ENCODE data around the gene CHRNA3.
"Not testable (repeated sequence)": the region's sequence is repeated elsewhere in the genome, so short reads cannot be mapped to it uniquely, and the experiment has no call there.

Gene CHRNA3

DNA sequence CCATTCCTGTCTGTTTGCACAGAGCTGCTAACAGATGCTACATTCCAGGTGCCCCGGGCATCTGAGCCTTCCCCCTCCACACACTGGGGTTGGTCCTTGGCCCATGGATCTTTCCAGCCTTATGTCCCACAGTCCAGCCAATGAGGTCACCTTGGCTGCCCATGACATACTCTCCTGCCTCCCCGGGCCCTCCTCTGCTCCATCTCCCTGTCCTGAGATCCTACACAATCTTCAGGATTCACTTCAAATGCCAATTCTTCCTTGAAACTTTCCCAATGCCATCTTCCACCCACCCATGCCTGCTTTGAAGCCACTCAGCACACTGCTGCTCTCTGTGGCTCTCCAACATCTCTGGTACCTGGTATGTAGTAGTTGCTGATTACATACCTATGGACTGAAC is 4.3 kb downstream of the CHRNA3 start:
- DNase-seq: no peak

DNA sequence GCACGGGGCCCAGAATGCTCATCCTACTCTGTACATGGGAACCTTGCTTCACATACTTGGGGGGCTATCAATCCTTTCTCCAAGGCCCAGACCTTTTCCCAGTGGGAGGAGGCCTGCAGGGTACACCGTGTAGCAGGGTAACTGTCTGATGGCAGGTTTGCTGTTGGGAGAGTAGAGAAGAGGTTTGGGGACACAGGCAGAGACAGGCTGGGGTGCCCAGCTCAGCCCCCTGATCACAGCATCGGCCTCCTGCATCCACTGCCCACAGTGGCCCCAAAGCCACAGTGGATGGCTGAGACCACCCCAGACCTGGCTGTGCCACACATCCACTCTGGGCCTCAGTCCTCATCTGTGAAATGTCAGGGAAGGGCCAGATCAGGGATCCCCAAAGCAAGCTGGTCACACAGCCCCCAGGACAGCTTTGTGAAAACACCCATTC is 5.6 kb downstream of the CHRNA3 start:
- no peak for DNase-seq

DNA sequence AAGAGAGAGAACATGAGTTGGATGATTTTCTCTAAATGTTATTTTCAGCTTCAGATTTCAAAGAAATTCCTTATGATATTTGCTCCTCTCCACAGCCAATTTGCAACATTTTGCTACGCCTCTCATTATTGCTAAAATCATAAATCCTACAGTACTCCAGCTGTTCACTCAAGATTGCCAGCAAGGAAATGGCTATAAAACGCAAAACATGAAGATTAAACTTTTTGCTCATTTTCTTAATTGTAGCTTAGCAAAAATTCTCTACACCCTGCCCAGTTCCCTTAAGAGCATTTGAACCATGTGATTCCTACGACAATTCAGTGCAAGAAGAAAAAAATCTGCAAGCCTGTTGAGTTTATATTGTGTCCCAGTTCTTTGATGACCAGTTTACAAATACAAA is 6.8 kb downstream of the CHRNA3 start:
- no peak for DNase-seq

DNA sequence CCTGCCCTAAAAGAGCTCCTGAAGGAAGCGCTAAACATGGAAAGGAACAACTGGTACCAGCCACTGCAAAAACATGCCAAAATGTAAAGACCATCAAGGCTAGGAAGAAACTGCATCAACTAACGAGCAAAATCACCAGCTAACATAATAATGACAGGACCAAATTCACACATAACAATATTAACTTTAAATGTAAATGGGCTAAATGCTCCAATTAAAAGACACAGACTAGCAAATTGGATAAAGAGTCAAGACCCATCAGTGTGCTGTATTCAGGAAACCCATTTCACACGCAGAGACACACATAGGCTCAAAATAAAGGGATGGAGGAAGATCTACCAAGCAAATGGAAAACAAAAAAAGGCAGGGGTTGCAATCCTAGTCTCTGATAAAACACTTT is 11.2 kb downstream of the CHRNA3 start:
- DNase-seq: not testable (repeated sequence)

DNA sequence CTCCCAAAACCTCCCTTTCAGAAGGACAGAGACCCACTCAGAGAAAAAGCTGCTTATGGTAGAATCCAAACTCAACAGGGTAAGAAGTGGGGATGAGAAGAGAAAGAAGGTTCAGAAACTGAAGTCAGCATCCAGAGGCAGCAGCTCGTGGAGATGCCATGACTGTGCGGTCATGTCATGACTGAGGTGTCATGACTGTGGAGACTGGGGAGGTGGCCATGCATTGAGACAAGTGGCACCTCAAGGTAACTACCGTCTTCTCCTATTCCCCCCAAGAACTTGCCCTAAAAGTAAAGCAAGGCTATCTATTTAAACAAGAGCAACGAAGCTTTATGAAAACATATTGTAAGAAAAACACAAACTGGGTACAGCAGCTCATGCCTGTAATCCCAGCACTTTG is 15.1 kb downstream of the CHRNA3 start:
- no peak for DNase-seq

DNA sequence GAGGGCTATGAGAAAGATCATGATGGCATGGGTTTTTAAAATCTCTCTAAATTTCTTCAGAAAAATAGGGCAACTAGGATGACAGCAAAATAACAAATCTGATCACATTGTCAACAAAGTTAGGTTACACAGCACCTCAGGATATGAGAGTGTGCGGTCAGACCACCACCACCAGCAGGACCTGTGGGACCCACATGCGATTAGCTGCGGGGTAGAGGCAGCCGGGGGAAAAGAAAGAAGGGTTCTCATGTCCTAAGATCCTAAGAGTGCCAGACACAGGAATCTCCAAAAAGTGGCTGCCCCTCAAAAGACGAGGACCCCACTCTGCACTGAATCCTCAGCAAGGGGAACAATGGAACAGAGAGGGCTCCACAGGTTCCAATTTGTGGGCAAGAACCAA is 15.6 kb downstream of the CHRNA3 start:
- no peak for DNase-seq

DNA sequence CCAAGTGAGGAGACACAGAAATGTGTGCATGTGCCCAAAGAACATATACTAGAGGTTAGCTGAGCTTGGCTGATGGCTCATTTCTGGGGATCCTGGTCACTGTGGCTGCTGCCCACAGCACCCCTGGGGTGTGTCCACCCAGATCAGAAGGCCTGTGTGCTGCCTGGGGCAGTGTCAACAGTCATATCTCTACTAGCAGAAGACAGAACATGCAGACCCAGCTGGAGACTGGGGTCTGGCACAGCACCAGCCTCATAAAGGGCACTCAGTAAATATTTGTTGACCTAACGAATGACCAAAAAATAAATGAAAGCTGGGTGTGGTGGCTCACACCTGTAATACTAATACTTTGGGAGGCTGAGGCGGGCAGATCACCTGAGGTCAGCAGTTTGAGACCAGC is 16.4 kb downstream of the CHRNA3 start:
- DNase-seq: no peak

DNA sequence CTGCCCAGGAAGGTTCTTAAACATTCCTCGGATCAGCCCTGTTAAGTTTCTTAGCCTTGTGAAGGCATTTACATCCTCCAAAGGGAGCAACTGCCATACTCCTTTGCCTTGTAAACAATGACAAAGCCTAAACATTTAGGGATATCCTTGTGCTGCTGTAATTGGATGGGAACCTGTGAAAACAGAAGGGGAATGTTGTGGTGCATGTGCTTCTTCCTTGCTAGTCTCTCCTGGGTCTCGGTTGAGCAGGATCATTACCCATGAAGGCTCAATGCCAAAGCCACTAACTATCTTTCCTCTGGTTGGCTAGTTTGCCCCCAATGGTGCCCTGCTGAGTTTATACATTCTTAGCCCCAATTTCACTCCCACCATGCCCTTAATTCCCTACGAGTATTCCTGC is 17.3 kb downstream of the CHRNA3 start:
- no peak for DNase-seq

DNA sequence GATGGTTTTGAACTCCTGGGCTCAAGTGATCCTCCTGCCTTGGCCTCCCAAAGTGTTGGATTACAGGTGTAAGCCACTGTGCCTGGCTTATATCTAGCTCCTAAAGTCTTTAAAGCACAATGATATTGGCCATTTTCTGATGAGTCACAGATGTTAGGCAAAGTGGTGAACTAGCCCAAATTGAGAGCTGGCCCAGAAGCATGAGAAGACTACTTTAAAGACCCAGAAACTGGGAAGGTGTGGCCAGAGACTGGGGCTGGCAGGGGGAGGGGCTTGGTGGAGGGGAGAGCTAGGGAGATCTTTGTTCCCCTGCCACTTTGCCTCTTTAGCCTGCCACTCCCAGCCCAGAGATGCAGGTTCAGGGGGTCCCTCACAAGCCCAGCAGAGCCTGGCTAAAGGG is 21.6 kb downstream of the CHRNA3 start:
- no peak for DNase-seq

DNA sequence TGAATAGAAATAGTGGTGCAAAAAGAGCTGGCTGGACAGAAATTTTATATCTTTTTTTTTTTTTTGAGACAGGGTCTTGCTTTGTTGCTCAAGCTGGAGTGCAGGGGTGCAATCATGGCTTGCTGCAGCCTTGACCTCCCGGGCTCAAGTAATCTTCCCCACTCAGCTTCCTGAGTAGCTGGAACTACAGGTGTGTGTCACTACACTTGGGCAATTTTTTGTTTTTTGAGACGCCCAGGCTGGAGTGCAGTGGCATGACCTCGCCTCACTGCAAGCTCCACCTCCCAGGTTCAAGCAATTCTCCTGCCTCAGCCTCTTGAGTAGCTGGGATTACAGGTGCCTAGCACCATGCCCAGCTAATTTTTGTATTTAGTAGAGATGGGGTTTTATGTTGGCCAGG is 22.4 kb downstream of the CHRNA3 start:
- DNase-seq: no peak

DNA sequence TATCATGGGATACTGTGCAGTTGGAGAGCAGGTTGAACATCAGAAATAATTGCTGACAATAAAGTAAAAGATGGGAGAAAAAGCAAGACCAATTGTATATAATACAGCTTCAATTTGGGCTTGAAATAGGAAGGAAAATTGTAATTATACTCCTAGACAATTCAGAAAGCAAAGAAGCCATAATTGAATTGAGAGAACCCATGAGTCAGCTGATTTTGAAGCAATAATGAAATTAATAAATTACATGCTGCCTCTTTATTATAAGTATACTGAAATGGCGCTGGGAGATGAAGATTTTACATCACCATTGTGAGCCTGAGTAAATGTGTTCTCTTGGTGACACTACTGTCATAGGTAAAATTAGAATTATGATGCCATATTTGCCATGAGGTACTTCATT is 23.2 kb downstream of the CHRNA3 start:
- DNase-seq: no peak

DNA sequence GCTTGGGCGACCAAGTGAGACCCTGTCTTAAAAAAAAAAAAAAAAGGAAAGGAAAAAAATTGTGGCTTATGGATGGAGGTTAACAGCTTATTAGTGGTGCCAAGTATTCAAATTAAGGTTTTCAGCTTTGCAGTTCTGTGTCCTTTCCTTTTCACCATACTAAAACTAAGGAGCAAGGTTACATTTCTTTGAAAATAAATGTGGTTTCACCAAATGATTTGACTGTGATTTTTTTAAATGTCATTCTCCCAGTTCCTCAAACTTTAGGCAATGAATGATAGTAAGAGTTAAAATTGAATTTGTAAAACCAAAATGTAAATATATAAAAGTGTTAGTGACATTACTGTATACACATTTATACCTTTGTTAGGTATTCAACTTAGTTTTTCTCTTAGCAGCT is 45.9 kb downstream of the CHRNA3 start:
- no peak for DNase-seq

DNA sequence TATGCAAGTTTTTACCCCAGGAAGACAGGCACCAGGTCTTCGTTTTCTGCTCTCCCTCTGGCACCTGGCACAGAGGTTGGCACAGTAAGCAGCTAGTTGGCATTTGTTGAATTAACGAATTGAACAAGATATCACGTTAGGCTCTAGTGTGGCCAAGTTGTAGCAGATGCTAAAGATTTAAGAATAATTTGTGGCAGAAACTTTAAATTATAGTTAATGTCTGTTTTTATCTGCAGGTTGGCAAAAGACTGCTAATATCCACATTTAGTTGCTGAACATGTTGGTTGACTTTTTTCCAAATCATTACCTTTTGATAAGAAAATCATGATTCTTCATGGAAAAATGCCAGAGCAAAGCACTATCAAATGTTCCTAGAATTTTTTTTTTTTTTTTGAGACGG is 47.4 kb downstream of the CHRNA3 start:
- DNase-seq: no peak

DNA sequence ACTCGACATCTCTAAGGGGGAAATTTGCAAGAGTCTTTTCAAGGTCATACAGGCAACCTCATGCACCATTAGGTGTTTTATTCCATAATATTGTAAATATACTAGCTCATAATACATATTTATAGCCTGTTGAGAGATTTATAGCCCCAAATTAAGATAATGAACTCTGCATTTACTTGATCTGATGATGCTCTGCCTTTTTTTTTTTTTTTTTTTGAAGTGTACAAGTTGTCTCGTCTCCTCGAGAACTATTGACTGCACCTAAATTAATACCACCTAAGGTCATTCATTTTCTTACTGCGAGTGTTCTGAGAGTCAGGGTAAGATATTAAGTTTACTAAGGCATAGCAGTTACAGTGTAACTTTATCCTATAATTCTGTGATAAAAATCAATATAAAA is 49.4 kb downstream of the CHRNA3 start:
- DNase-seq: no peak

DNA sequence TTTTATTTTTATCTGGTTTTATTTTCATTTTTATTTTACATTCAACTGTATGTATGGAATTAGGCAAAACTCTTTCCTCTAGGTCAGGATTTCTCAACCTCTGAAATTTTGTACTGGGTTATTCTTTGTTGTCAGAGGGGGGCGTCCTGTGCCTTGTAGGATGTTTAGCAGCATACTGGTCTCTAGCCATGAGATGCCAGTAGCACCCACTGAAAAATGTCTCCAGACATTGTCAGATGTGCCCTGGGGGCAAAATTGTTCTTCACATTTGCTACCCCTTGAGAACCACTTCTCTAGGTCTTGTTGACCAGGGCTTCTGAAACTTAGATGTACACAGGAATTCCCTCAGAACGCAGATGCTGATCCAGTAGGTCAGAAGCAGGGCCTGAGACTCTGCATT is 50.1 kb downstream of the CHRNA3 start:
- no peak for DNase-seq

DNA sequence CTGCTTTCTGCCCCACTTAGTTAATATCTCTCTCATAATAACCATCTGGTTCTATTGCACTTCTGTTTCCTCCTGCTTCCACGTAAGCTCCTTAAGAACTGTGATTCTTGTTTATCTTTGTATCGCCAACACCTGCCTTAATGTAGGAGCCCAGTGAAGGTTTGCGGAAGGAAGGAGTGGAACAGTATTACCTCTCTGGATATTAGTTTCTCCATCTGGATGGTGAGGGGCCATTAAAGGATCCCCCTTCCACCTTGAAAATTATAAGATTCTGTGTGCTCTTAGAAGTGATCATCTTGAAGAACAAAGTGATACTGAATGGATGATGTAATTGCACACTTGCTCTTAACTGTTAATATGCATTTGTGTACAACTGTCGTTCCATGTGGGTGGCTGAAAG is 53.3 kb downstream of the CHRNA3 start:
- peak; percentile 16 for DNase-seq

DNA sequence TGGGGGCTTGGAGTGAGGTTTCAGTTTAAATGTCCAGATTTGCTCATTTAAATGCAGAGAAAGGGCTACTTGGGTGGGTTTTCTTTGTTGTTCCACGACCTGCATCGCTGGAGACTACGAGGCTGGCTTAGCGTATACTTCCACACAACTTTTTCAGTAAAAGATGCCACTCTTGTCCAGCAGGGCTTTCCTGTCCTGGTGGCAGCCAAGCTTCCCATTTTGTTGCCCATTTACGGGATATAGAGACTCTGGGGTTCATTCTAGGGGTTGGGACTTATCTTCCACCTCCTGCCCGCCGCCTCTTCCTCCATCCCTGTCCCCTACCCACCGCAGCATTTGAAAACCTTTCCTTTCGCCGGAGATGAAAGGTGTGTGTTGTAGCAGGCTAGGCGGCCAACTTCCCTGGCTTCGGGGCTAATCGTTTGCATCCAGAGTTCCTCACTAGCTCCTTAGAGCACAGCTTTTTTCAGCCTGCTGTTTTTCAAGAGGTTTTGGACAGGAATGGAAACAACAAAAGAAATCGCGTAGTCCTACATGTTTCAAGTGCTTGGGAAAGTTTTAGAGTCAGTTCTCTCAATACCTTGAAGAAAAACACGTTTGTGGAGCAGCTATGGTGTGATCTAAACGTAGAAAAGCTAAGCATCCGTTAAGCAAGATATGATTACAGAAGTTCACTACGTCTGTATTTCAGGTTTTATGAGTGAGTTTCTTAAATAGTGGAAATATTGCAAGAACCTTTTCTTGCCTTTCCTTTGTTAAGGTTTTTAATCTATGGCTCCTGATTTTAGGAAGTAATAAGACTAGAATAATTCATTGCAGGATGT is 54.6 kb downstream of the CHRNA3 start:
- peak; percentile 81 for DNase-seq

DNA sequence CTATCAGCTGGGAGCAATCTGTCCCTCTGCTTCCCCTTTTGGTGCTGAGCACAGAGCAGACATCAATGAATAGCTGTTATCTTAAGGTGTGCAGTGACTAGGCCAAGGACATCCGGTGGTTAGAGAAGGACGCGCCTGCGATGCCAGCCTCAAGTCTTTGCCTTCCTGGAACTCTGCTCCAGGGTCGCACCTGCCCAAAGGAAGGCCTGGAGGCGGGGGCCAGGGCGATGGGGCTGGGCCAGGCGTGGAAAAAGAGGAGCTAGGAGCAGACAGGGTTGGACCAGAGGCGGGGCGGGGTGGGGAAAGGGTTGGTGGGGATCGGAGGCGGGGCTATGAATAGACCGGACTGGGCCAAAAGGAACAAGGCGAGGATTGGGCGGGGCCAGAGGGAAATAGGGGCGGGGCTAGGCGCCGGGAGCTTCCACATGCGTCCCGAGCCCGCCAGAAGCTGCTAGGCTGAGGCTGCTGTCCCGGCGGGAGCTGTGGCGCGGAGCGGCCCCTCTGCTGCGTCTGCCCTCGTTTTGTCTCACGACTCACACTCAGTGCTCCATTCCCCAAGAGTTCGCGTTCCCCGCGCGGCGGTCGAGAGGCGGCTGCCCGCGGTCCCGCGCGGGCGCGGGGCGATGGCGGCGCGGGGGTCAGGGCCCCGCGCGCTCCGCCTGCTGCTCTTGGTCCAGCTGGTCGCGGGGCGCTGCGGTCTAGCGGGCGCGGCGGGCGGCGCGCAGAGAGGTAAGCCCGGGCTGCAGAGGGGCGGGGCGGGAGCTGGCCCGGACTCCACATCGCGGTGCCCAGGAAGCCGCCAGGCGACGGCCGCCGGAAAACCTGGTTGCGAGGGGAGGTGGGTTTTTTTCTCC is 55.5 kb downstream of the CHRNA3 start, which contains the start of gene CHRNA5:
Gene CHRNA5 (plus strand): TSS at position 424 of the 854 bp plus-strand sequence. CDS start 200 bp downstream, at position 624.
- DNase-seq: peak; percentile 97

DNA sequence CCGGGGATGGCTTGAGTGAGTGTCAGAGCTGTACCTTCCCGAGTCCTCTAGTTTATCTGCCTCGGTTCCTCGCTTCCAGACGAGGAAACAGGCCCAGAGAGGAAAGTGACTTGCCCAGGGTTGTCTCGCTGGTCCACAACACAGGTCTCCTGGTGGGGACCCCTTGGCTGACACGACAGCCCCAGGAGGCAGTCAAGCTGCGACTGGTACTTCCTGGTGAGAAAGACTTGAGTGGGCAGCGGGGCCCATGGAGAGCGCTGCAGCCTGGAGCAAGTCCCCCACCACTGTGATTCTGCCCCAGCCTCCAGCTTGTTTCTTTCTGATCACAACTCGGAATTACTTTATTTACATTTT is 56.1 kb downstream of the CHRNA3 start:
- DNase-seq: no peak

DNA sequence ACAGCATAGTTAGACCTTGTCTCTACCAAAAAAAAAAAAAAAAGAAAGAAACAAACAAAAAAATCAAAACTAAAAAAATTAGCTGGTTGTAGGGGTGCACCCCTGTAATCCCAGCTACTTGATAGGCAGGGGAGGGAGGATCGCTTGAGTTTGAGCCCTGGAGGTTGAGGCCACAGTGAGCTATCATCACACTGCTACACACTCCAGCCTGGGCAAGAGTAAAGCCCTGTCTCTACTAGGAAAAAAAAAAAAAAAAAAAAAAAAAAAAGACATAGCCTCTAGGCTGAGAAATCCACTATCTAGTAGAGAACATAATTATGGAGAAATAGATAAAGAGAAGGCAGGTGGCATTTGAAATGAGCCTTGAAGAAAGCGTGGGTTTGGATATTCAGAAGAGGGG is 57.7 kb downstream of the CHRNA3 start:
- DNase-seq: no peak

DNA sequence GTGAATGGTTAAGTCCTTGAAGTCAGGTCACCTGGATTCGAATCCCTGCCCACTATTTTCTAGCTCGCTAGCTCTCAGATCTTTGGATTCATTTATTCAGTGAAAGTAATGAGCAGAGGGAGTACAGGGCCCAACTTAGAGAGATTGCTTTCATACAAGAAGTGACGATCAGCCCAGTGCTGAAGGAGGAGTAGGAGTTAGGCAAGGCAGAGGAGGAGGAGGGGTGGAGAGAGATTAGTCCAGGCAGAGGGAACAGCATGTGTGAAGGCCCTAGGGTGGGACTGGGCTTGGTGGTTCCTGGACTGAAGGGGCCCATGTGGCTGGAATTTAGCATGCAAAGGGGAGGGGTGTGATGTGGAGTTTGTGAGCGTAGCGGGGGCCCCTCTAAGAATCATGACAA is 59.3 kb downstream of the CHRNA3 start:
- no peak for DNase-seq

DNA sequence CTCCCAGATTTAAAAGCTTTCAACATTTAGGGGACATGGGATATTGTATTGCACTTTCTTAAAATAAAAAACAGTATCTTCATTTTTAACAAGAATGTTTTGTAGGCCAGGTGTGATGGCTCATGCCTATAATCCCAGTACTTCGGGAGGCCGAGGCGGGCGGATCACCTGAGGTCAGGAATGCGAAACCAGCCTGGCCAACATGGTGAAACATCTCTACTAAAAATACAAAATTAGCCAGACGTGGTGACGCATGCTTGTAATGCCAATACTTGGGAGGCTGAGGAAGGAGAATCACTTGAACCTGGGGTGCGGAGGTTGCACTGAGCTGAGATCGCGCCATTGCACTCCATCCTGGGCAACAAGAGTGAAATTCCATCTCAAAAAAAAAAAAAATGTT is 60.6 kb downstream of the CHRNA3 start:
- not testable (repeated sequence) for DNase-seq

DNA sequence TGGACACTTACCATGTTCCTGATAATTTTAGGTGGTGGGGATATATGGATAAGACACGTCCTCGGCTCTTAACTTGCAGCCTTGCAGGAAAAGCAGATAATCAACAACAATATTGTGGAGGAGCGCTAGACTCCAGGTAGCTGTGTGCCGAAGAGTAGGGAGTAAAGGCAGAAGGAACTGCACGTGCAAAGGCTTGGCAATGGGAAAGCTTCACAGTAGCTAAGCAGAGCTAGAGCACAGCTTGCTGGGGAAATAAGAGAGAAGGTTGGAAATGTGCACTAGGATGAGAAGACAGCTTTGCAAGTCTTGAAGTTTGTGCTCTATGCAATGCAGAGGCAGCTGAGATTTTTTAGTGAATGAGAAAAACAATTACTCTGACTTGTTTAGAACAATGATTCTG is 68.2 kb downstream of the CHRNA3 start:
- no peak for DNase-seq

DNA sequence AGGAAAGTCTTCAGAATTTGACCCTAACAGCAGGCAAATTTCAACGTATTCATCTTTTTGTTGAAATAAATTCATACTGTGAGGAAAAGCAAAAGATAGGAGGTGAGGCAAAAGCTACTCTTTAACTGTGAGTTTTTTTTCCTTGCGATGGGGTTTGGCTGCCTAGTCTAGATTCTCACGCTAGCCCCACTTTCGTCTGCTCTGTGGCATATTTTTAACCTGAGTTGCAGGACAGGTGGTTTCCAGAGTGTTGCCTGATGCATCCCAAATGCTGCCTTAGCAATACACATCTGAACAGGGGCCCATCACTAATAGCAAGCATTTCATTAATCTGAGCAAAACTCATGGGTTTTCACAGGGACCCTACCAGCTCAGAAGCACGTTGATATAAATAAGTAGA is 68.9 kb downstream of the CHRNA3 start:
- no peak for DNase-seq
